Activated T-helper 1 cell treated with Interleukin-2 at 50 U/mL for 16 hours (primary cell): ENCODE measurements around the gene FBN1.

ENCODE experiments used
- DNase-seq: peaks from one replicate; pipeline ENCODE4 v3.0.0-alpha.2; 2020; ENCODE audit warnings: low read depth

The FBN1 gene

DNA sequence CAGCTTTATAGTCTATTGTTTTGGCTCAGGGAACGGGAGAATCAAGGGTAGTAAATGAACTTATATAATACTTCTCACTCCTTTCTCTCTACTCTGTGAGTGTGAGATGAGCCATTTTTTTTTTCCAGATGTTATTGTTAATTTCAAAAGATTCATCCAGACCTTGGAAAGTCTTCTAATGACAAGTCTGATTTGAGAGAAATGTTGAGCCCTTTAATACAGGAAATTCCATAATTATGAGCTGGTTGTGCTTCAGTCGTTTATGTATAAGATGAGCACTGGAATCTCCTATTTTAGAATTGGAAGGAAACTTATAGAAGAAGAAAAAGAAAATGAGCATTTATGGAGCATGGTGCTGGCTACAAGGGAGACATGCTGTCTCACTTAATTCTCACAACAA lies 92.0 kb downstream of the FBN1 start:
- DNase-seq: no peak

DNA sequence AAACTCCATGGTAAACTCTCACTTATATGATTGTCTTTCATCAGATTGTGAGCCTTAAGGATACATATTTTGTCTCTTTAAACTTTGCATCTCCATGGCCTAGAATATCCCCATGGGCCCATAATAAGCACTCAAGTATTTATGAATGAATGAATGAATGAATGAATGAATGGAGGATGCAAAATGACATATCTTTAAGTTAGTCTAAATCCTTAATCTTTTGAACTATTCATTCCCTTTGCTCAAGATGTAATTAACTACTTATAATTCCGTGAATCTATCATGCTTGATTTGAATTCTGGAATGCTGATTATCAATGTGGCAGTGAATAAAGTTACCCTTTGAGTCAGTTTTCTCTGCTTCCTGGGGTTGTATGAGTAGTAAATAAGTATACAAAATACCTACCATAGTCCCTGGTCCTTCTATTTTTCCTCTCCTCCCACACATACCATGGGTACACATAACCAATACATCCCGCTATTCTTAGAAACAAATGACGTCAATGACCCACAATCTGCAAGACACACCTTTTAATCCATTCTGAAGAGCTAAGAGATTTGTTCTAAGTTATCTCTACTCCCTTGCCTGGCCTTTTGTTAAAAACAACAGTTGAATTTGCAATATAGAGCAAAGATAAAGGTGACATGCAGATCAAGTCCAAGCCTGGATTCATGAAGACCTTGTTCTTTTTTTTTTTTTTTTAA lies 94.5 kb downstream of the FBN1 start:
- DNase-seq: no peak

DNA sequence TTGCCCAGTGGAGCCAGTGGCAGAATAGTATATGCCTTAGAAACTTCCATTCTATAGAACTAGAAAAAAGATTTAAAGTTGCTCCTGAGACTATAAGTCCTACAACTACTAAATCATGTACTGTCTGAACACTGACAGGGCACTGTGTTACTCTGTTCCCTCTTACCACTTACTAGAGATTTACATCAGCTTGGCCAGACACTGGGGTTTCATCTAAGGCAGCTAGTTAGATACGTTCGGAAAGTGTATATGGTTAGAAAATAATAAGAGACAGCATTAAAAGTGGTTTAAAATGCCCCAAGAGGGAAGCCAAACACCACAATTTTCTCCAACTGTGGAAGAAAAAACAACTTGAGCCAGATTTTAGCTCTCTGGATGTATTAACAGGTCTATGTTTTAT lies 97.1 kb downstream of the FBN1 start:
- DNase-seq: no peak

DNA sequence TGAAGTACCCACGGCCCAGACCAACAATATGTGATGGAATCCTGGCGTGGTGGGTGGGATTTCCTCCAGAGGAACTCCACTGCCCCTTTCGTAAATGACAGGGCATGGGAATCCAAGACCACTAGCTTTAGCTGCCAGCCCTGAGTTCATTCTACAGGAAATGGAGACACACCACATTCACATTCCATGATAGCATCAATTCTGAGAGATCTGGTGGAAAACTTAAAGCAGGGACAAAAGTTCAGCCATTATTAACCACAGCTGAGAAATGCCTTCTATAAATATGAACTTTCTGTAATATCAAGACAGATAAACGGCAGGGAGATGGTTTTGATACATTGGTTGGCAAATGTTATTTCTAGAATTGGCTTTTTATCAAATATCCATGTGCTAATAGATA lies 98.2 kb downstream of the FBN1 start:
- no peak for DNase-seq

DNA sequence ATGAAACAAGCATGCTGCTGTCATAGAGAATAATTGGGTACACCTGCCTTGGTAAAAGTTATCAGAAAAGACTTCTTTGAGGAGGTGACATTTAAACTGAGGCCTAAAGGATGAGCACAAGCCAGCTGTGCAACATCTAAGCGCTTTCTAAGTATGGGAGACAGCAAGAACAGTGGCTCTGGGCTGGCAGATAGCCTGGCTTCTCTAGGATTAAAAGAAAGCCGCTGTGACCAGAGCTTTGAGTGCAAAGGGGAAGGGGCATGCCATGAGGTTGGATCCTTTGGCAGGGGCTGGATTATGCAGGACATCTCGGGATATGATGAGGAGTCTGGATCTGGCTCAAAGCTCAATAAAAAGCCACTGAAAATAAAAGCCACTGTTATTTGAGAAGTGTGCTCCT lies 99.2 kb downstream of the FBN1 start:
- DNase-seq: no peak

DNA sequence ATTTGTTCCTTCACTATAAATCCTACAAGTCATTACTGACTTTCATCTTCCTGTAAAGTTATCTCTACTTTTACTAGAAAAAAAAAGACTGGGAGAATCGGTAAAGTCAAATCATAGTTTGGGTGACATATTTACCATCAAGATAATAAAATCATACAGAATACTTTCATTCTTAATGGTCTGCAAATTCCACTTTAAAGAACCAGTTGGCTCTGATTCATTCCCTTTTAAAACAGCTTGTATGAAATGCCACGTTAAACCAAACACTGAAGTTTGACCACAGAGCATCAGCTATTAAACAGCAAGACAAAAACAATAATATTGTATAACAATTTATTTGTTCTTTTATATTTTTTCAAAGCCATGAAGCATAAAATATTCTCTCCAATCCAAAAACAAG lies 100.7 kb downstream of the FBN1 start:
- DNase-seq: no peak

DNA sequence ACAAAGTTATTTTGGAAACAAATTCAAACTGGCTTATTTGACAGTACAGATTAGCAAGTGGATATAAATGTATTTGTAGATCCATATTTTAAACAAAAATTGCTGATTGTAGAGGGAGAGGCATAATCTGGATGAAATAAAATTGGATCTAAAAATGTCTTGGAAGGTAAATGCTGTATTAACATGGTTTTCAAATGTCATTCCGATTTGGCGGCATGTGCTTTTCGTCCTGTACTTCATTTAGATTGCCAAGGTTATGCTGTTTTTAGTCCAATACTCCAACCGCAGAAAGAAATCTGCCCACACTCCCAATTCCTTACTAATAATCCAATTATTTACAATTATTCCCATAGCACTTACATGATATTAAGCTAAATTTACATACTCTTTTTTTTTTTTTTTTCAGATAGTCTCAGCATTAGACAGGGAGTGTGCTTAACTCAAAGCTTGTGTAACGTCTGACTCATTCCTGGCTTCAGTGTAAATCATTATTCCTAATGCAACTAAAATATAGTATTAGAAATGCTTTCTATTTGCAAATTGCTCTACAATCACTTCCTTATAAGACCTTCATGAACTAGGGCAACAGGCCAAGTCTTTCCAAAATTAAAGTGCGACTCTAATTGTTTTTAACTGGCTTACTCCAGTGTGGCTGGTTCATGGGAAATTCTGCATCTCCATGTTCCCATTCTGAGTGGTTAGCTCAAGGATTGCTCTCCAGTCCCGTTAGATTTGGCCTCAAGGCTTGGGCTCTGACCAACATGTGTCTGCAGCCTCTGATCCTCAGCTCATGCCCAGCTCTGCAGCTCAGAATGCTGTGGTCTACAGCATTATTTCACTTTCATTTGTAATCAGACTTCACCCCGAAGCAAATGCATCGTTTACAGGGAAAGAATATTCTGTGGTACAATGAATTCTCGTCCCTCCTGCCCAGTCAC lies 103.9 kb downstream of the FBN1 start:
- DNase-seq: no peak

DNA sequence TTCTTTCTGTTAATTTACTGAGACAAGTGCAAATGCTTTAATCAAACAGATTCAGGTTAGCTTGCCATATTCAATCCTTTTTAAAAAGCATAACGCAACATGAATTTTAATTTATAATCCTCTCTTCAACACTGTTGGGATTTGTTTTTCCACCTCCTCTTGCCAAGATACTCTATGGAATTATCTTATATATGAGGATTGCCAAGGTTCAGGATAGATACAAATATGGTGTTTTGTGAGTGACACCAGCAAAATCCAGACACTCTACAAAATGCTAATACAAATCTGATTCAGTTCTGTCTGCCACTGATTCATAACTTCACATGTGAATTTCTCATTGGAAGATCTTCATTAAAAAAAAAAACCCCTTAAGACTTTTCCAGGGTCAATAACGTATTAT lies 104.8 kb downstream of the FBN1 start:
- no peak for DNase-seq

DNA sequence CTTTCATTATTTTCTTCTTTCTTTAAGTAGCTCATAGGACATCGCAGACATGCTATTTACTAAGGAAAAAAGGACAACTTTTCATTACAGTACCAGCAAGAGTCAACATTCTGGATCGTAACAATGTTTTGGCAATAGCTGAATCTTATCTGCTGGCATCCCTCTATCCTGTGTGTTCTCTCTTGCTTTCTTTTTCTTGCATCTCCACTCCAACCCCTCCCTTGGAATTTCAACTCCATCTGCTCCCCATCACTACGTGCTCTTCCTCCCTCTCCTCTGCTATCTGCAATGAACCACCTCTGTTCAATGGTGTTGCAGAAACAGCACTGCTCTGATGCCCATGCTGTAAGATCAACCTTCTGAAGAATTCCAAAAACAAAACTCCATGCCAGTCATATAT lies 106.6 kb downstream of the FBN1 start:
- DNase-seq: no peak

DNA sequence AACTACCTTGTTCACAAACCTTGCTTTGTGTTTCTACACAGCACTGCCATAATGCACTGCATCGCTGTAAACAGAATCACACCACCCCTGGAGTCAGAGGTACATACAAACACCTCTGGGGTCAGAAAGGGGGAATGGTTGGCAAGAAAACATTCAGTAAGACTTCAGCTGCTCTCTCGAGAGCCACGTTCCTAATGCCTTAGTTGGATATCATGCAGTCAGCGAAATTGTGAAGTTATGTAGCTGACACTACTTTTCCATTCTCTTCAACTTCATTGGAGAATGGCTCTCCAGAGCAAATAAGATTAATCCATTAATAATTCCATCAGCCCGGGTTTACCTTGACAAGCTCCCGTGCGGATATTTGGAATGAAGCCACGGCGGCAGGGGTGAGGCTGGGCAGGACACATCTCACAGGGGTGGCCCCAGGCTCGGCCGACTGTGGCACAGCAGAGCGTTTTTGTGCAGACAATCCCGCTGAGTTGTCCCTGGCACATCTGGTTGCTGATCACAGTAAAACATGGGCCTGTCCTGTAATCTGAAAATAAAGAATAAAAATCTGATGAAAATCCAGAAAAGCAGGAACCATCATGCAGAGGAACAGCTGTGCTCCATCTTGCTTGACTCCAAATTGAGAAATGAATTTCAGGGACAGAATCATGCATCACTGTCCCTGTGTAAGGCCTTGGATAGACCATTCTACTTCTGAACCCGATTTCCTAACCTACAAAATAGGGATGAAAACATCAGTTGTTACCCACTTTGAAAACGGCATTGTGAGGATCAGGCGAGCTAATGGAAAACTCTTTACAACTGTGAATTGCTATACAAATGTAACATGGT lies 108.0 kb downstream of the FBN1 start:
- no peak for DNase-seq

DNA sequence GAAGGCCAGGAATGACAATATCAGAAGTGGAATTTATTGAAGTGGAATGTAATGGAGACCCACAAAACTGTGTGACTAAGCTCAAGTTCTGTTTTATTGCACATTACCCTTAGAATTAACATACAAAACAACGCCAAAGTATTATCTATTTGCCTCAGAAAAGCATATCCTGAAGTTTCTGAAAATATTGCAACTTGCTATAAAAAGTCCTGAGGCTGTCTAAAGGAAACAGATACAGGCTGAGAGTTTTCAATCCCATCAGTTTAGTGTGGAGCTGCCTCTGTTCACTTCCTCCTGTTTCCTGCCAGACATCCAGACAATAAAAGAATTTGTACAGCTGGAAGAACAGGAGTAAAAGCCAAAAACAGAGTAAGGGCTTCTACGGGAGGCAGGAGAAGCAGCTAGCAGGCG lies 108.8 kb downstream of the FBN1 start:
- DNase-seq: no peak

DNA sequence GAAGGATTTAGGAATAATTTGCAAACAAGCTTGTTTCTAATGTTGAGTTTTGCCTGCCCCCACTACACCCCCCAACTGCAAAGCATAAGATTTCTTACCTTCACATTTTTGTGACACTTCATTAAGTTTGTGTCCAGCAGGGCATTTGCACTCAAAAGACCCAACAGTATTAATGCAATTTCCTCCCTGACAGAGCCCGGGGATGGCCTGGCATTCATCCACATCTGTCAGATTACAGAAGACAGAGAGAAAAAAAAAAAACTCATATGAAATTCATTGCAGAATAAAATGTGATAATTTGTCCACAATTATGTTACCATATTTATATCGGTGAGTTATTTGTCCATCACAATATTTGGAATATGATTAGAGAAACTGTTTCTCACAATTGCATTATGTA lies 111.5 kb downstream of the FBN1 start:
- DNase-seq: no peak

DNA sequence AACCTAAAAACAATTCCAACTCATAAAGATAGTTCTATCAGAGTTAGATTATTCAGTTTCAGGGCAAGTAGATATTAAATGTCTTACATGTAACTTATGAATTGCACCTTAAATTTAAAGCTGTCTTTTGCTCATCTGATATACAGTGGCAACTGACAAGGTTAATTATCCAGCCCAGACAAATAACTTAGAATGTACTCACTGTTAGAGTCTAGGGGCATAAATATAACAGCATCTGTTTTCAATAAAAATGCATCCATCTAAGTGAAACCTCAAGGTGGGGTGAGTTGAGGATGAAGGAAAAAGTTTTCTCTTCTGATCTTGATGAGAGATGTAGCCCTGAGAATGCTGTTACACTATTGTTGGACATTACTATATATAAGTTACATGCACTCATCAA lies 112.6 kb downstream of the FBN1 start:
- DNase-seq: no peak

DNA sequence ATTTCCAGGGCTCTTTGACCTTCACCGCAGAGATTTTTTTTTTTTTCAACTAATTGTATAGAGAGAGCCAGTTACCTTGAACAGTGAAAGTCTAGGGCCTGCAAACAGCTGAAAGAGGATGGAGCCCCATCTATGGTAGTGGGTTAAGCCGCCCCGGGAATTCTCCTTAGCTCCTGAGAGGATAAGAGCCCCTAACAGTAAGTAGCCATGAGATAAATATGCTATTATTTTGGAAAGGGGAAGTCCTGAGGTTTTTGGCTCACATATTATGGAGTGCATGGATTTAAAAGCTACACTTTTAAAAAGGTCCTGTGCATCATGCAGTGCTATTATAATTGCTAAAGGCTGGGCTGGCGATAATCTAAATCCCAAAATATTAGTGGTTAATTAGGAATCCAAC lies 115.0 kb downstream of the FBN1 start:
- DNase-seq: no peak

DNA sequence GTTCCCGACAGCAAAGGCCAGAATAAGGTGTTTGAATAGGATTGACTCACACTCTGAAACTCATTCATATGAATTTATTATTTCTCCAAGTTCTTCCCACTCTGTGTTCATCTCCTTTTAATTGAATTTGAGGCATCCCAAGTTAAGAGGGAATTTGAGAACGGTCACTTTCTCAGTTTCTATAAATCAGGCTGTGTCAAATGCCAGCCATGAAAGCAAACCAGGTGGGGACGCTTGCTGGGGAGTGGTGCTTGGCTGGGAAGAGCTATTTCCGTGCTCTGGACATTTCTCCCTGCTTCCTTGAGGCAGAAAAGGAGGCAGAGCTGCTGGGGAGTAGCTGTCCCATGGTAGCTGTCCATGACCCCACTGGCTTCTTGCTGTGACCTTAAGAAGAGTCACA lies 116.6 kb downstream of the FBN1 start:
- no peak for DNase-seq

DNA sequence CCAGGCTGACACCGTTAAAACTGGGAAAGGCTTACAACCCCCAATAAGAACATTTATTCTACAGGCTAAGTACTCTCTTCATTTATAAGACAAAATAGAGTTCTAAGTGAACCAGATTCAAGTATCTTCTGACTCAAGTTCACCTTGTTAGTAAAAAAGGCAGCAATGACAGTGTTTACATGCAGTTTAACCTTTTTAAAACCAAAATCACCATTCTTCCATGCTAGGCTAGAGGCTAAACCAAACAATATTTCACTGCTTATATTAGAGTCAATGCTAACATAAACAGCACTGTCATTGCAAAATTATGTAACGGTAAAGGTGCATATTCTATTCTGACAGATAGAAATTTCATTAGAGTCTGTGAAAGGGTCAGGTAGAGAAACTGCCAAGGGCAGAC lies 118.0 kb downstream of the FBN1 start:
- no peak for DNase-seq

DNA sequence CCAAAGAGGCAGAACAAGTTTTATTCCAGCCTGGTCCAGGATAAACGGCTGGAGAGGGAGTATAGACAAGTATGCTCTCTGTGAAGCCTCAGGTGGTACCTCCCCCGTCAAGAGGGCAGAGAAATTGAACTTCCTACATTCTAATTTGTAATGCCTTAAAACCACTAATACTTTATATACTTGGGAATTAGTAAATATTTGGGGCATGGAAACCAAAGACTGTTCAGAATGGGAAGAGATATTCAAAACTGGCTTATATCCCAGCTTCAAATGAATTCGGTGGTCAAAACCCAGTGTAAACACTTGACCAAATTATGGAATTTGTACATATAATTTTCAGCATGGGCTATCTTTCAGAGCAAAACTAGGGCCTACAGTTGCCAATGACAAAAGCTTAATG lies 122.6 kb downstream of the FBN1 start:
- no peak for DNase-seq

DNA sequence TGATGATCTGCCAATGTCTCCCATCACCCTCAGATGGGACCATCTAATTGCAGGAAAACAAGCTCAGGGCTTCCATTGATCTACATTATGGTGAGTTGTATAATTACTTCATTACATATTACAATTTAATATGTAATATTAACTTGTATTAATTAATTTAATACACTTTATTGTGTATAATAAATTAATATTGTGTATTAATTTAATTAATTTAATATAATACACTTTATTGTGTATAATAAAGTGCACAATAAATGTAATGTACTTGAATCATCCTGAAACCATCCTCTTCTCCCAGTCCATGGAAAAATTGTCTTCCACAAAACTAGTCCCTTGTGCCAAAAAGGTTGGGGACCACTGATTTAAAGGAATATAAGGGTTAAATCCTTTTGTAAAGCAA lies 123.4 kb downstream of the FBN1 start:
- no peak for DNase-seq

DNA sequence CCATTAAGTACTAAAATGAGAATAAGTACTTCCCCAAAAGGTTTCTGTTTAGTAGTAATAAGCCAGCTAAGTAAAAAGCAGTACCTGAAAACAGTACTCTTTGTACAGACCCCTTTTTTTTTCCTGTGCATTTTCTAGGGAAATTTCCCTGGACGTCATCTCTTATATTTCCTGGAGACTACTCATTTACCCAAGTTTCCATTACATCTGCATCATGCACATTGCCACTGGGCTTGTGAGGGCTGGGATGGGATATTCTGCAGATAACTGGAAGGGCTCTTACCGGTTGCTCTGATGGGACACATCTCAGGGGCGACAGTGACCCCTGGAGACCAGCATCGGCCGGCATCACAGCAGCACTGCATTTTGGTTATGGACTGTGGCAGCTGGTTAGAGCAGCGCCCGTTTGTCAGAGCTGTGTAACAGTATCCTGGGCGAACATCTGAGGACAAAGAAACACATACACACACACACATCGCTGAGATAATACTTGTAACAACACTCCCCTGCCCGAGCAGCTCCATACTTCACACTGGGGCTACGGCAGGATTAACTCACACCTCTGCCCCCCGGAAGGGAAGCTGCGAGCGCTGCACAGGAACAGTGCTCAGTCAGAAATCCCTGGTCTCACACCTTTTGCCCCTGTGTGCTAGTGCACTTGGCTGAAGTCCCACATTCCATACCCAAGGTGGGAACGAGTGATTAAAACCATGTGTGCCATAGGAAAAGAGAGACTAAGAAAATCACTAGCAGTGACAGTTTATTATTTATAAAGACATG lies 124.9 kb downstream of the FBN1 start:
- no peak for DNase-seq

DNA sequence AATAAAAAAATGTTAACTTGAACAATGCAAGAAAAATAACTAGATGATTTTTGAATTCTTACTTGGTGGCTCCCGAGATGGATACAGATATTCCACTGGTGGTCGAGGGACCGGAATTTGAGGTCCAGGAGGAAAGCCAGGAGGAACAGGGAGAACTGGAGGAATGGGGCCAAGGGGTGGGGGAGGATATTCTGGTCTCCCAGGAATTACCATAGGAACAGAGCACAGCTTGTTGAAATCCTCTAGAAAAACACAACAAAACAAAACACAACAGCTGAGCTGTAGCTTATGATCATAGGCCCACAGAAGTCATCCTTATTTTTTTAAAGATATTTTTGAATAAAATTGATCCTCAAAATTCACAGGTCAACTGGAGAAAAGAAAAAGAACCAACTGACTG lies 129.4 kb downstream of the FBN1 start:
- DNase-seq: no peak

DNA sequence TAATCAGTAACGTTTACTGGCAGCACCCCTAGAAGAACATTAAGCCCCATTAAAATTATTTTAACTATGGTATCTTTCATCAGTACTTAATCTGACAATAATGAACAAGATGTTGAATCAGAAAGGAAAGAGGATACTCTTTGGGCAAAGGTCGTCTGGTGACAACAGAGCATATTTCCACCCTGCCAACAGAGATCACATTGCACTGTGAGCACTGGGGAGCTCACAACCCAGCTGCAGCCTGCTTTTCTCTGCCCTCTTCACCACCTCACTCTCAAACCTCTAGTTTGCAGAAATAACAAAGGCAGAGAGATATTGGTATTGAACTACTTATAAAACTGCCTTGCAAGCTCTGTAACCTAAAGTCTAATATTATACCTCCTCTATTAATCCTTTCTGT lies 130.0 kb downstream of the FBN1 start:
- DNase-seq: no peak
